ENCODE data around the gene DHX16.

Gene DHX16

GRCh38 chr6:30603961-30604360, 68.8 kb downstream of the DHX16 start:
- H3K27ac ChIP-seq = no peak overlapping the region
- TF ChIP-seq CTCF (conservative IDR thresholded peaks at IDR 0.05; ENCODE audit: low read depth) = no peak
- ChIA-PET POLR2A (ENCODE audit: low non-redundant PET) (no interaction called here), CTCF (no interaction called here)
- DNase-seq (ENCODE audit: low spot score) = no peak
